Measurements from ENCODE around the gene CDC37.

The CDC37 gene

GRCh38 chr19:10433131-10433536 is 29.8 kb upstream of the CDC37 start:
- no peak overlapping the region for H3K4me3 ChIP-seq (replicated peaks; ENCODE audit: low read depth, low read length)
- DNase-seq (ENCODE audit: extremely low read depth, low read depth): no peak
- no peak for TF ChIP-seq CTCF (IDR thresholded peaks at IDR 0.05; ENCODE audit: low read depth, low read length, missing control alignments)

- peak overlapping the region; percentile 53 for H3K4me3 ChIP-seq (replicated peaks; ENCODE audit: low read depth, low read length)
- TF ChIP-seq CTCF (IDR thresholded peaks at IDR 0.05; ENCODE audit: low read depth, low read length, missing control alignments): no peak
- DNase-seq (ENCODE audit: extremely low read depth, low read depth): no peak
Observed at GRCh38 chr19:10432736-10433130, 29.4 kb upstream of the CDC37 start.

GRCh38 chr19:10431943-10432735 is 28.8 kb upstream of the CDC37 start:
- TF ChIP-seq CTCF (IDR thresholded peaks at IDR 0.05; ENCODE audit: low read depth, low read length, missing control alignments): no peak
- peak overlapping the region; percentile 53 for H3K4me3 ChIP-seq (replicated peaks; ENCODE audit: low read depth, low read length)
- no peak for DNase-seq (ENCODE audit: extremely low read depth, low read depth)

GRCh38 chr19:10431254-10431942 is 28.1 kb upstream of the CDC37 start:
- DNase-seq (ENCODE audit: extremely low read depth, low read depth): no peak
- TF ChIP-seq CTCF (IDR thresholded peaks at IDR 0.05; ENCODE audit: low read depth, low read length, missing control alignments): no peak
- H3K4me3 ChIP-seq (replicated peaks; ENCODE audit: low read depth, low read length): peak overlapping the region; percentile 53

- H3K4me3 ChIP-seq (replicated peaks; ENCODE audit: low read depth, low read length): peak overlapping the region; percentile 53
- no peak for TF ChIP-seq CTCF (IDR thresholded peaks at IDR 0.05; ENCODE audit: low read depth, low read length, missing control alignments)
- no peak for DNase-seq (ENCODE audit: extremely low read depth, low read depth)
Observed at GRCh38 chr19:10430505-10431253, 27.3 kb upstream of the CDC37 start.

GRCh38 chr19:10428996-10429381 is 25.6 kb upstream of the CDC37 start:
- TF ChIP-seq CTCF (IDR thresholded peaks at IDR 0.05; ENCODE audit: low read depth, low read length, missing control alignments): no peak
- DNase-seq (ENCODE audit: extremely low read depth, low read depth): no peak
- H3K4me3 ChIP-seq (replicated peaks; ENCODE audit: low read depth, low read length): no peak overlapping the region

Measured in HFF-Myc (cell line).